Epithelial cell of esophagus (primary cell): ENCODE results near the gene SH3PXD2A.

ENCODE experiments used
- DNase-seq: peaks from one replicate; pipeline ENCODE4 v3.0.0; 2010; ENCODE audit warnings: low read depth
- H3K4me3 ChIP-seq: 2 replicates; pipeline ENCODE4 v1.5.1; 2011; ENCODE audit warnings: mild to moderate bottlenecking, low read length, control low read depth
- CTCF ChIP-seq: IDR thresholded peaks from 2 replicates; pipeline ENCODE4 v1.5.1; 2011; ENCODE audit warnings: low read depth, mild to moderate bottlenecking, low read length, control low read depth, inconsistent platforms; ENCODE audit not compliant: insufficient read depth; ENCODE audit errors: missing control alignments

The SH3PXD2A gene

GRCh38 chr10:103673606-103674005 is 181.8 kb downstream of the SH3PXD2A start:
- H3K4me3 ChIP-seq, result no peak overlapping the region
- TF ChIP-seq CTCF, result no peak
- DNase-seq, result no peak

GRCh38 chr10:103672345-103672744 is 183.0 kb downstream of the SH3PXD2A start:
- H3K4me3 ChIP-seq, result no peak overlapping the region
- no peak for DNase-seq
- TF ChIP-seq CTCF, result no peak

- no peak for DNase-seq
- no peak for TF ChIP-seq CTCF
- no peak overlapping the region for H3K4me3 ChIP-seq
Measured at GRCh38 chr10:103671126-103671895, 184.1 kb downstream of the SH3PXD2A start.

- H3K4me3 ChIP-seq, result no peak overlapping the region
- no peak for DNase-seq
- TF ChIP-seq CTCF, result no peak
Measured at GRCh38 chr10:103669944-103670343, 185.4 kb downstream of the SH3PXD2A start.

DNA sequence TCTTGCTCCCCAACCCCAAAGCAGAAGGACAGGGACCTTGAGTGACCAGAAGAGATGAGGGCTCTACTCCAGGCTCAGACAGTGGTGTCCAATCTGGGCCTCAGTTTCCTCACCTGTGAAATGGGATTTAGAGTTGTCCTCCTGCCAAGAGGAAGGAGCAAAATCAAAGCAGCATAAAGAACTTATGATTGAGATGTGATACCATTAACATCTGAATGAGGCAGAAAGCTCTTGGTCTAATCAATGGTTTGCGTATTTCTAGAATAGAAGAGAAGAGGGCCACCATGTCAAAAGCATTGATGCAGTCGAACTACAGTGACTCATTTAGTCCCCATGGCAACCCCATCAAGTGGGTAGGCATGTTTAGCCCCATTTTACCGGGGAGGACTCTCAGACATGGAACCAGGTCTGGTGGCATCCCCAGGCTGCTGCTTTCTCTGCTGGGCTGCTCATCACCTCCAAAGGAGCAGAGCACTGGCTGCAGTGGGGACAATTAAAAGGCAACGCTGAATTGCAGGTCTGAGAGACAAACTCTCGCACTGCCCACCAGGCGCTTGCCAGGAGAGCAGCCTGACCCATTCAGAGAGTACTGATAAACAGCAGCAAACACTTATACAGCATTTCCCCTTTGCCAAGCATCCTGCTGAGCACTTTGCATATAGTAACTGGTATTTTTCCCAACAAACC is 186.0 kb downstream of the SH3PXD2A start:
- DNase-seq, result no peak
- no peak for TF ChIP-seq CTCF
- no peak overlapping the region for H3K4me3 ChIP-seq

DNA sequence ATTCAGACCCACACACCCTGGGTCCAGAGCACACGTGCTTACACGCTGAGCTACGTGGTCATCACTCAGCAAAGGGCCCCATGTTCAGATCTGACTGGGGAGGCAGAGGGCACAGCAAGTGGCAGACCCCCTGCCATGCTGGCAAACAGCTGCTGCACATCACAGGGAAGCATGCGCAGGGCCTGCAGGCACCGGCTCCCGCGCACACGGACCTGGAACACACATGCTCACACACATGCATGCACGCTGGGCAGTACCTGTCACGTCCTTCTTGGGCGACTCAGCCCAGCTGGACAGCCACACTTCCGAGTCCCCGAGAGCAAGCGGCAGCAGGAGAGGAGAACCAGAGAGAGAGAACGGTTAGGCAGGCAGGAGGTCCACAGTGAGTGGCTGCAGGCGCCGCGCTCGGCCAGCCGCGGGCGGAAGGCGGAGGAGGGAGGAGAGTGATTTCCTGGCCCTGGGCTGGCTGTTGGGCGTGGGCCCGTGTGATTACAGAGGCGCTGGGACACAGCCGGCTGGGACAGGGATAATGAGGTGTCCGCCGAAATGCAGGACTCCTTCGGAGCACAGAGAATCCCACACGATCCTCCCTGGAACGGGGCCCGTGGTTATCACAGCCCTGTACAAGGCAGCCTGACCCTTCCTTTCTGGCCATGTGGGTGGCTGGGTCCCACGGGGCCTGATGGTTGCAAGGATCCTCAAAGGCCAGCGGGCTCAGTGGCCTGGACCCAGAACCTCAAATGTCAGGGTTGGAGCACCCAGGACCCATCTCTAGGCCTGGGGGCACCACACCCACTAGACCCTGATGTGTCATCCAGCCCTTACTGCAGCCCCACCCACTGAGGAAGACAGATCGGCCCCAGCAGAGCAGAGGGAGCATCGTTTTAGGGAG is 186.8 kb downstream of the SH3PXD2A start:
- no peak overlapping the region for H3K4me3 ChIP-seq

More for the DNA sequence above, 186.8 kb downstream of the SH3PXD2A start:
- no peak for TF ChIP-seq CTCF
- no peak for DNase-seq
